GM18867 (cell line): ENCODE results near the gene TRPM2.

Source experiments
- ATAC-seq: cut with Tn5 transposase; IDR thresholded peaks from one replicate; pipeline ENCODE4 v1.9.1; 2021; ENCODE audit warnings: mild to moderate bottlenecking, moderate library complexity; ENCODE audit not compliant: unreplicated experiment

Gene TRPM2

GRCh38 chr21:44424608-44425306, 71.3 kb downstream of the TRPM2 start:
- no peak for ATAC-seq

GRCh38 chr21:44425307-44425894, 72.0 kb downstream of the TRPM2 start:
- no peak for ATAC-seq

GRCh38 chr21:44425895-44426662, 72.7 kb downstream of the TRPM2 start:
- no peak for ATAC-seq

DNA sequence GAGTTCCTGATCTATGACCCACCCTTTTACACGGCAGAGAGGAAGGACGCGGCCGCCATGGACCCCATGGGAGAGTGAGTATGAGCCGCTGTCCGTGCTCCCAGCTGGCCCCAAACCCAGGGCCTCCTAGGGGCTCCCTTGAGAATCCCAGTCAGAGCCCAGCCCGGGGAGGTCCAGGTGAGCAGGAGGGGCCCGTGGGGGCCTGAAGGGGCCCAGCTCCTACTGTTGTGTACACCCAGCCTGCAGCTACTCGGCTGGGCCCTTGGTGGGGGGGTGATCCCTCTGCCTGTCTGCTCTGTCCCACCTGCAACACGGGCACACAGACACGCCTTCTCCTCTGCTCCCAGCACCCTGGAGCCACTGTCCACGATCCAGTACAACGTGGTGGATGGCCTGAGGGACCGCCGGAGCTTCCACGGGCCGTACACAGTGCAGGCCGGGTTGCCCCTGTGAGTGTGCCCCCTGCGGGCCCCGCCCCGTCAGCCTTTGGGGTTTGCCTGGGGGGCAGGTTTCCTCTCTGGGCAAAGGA, 73.3 kb downstream of the TRPM2 start:
- ATAC-seq = no peak

GRCh38 chr21:44427241-44428120, 74.1 kb downstream of the TRPM2 start:
- no peak for ATAC-seq

- ATAC-seq = no peak
Measured at GRCh38 chr21:44428281-44428960, 75.0 kb downstream of the TRPM2 start.

DNA sequence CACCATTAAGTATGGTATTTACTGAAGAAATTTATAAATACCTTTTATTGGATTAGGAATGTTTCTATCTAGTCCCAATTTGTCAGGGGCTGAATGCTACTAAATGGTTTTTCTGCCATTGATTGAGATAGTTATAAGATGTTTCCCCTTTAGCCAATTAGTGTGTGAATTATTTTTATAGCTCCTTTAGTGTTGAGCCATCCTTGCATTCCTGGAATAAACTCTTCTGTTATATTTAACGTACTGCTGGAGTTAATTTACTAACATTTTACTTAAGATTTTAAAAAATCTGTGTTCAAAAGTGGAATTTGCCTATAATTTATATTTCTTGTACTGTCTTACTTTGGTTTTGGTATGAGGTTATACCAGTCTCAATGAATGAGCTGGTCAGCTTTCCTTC, 76.5 kb downstream of the TRPM2 start:
- ATAC-seq = no peak

- ATAC-seq = no peak
Measured at GRCh38 chr21:44431300-44431699, 77.9 kb downstream of the TRPM2 start.

DNA sequence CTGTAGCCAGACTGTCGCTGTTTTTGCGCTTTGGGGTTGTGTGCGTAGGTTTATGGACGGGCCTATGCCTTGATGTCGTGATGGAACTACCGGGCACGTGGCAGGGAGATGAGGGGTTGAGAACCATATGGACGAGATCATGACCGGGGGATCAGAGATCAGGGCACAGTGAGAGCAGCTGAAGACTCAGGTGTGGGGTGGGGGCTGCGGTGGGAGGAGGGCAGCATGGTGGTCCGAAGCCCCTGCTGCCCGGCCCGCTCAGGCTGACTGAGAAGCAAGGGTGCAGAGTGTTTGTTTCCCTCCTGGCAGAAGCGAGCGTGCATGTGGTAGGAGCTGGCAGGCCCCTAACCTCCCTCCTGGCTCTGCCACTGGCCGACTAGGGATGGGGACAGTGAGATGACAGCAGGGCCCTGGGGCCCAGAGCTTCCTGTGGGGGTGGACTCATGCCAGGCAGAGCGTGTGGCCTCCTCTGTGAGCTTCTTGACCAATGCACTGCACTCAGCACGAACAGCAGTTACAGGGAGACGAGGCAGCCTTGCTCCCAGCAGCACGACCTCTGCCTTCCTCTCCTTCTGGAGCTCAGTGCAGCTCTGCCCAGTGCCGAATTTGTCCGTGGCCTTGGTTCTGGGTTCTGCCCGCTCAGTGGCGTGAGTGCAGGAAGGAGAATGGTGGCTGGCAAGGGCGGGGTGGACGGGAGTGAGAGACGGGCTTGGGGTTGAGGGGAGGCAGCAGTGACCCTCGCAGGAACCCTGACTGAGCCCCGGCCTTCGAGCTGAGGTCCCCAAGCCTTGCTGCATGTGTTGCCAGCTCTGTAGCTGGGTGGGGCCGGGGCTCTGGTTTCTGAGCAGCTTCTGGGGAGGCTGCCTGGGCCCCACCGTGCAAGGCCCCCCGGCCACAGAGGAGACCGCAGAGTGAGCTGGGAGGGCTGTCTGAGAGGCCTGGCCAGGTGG, 79.7 kb downstream of the TRPM2 start:
- no peak for ATAC-seq

DNA sequence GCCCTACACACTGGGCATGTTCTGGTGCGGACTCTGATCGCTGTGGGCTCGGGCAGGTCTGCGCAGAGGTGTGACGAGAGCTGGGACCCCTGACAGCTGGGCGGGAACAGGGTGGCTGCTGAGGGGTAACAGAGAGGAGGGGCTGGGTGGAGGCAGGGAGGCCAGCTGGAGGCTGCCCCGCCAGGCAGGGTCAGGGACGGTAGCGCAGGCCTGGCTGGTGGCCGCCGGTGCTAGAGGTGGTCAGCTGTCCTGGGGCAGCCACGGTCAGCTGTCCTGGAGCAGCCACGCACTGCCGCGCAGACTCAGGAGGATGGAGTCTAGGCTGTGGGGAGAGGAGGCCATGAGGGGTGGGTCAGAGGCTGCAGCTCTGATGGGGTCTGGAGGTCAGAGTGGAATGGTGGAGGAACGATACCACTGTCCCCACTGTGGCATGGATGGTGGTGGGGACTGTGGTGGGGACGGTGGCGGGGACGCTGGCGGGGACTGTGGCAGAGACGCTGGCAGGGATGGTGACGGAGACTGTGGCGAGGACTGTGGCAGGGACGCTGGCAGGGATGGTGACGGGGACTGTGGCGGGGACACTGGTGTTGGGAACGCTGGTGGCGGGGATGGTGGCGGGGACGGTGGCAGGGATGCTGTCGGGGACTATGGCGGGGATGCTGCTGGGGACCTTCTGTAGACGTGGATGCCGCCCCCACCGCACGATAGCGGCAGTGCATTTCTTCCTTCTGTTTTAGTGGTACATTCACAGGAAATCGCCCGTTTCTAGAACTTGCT, 80.6 kb downstream of the TRPM2 start:
- no peak for ATAC-seq

- ATAC-seq = no peak
Measured at GRCh38 chr21:44434568-44434925, 81.1 kb downstream of the TRPM2 start.

- no peak for ATAC-seq
Measured at GRCh38 chr21:44434936-44435635, 81.7 kb downstream of the TRPM2 start.

DNA sequence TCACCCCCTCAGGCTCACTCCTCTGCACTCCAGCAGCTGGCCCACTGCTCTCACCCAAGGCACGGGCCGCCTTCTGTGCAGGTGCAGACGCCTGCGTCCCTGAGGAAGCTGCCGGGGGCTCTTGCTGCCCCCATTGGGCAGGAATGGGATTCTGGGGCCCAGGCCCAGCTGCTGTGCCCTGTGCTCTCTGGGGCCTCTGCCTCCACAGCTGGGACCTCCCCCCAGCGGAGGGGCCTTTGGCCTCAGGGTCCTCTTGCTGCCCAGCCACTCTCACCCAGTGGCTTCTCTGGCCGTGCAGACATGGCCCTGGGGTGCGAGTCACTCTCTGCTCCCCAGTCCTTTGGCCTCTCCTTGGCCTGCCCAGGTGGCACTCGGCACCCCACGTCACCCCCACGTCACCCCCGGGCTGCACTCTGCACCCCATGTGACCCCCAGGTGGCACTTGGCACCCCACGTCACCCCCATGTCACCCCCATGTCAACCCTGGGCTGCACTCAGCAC, 82.7 kb downstream of the TRPM2 start:
- no peak for ATAC-seq

DNA sequence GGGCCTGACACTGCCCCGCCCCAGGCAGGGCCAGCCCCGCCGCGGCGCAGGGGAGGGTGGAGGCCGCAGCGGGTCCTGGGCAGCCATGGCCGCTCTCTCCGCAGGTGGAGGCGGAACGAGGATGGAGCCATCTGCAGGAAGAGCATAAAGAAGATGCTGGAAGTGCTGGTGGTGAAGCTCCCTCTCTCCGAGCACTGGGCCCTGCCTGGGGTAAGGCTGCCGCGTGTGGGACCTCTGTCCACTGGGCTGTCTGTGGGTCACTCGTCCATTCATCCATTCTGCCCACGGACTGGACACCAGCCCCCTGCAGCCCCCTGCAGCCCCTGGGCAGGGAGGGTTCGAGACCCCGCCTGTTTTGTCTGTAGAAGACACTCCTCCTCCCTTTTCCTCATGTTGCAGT, 83.5 kb downstream of the TRPM2 start:
- ATAC-seq = no peak

GRCh38 chr21:44437371-44437695, 83.9 kb downstream of the TRPM2 start:
- ATAC-seq = no peak

DNA sequence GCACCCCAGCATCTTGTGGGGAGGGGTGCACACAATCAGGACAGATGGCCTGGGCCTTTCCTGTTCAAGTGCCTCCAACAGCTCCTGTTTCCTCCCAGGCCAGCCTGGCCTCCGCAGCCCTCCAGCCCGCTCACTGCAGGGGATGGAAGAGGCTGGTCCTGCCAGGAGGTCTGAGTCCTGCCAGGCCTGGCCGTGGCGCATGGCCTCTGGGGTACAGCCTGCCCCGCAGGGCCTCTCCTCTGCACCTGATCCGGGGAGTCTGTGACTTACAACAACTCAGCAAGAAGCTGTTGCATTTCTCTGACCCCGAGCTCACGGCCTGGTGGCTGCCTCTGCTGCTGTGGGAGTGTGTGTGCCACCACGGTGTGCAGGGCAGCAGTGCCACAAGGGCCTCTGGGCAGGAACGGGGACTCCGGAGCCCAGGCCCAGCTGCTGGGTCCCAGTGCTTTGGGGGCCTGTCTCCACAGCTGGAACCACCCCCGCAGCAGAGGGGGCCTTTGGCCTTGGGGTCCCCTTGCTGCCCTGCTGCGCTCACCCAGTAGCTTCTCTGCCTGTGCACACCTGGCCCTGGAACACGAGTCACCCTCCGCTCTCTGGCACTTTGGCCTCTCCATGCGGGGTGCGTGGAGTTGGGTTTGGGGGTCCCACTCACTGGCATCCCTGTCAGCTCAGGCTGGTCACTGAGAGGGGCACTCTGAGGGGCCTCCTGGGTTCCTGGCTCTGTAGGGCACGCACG, 84.4 kb downstream of the TRPM2 start:
- no peak for ATAC-seq

- no peak for ATAC-seq
Measured at GRCh38 chr21:44438531-44439210, 85.2 kb downstream of the TRPM2 start.
